Fibroblast of skin of right biceps (primary cell): Measurements from ENCODE around the gene GUK1.
"Not testable (repeated sequence)": the region's sequence is repeated elsewhere in the genome, so short reads cannot be mapped to it uniquely, and the experiment has no call there.

Experiments
- DNase-seq: peaks from one replicate; pipeline ENCODE4 v3.0.0-alpha.2; 2013

The GUK1 gene

GRCh38 chr1:228180271-228180958 lies 40.3 kb downstream of the GUK1 start:
- no peak for DNase-seq

- DNase-seq, result no peak
These were observed 41.0 kb downstream of the GUK1 start for GRCh38 chr1:228180959-228181644.

GRCh38 chr1:228181645-228182034 lies 41.6 kb downstream of the GUK1 start:
- no peak for DNase-seq

GRCh38 chr1:228182296-228183030 lies 42.4 kb downstream of the GUK1 start:
- no peak for DNase-seq

GRCh38 chr1:228184152-228184551 lies 44.1 kb downstream of the GUK1 start:
- DNase-seq, result no peak

GRCh38 chr1:228185641-228185965 lies 45.5 kb downstream of the GUK1 start:
- DNase-seq, result no peak

- DNase-seq, result not testable (repeated sequence)
These were observed 48.2 kb downstream of the GUK1 start for GRCh38 chr1:228188249-228188648.

- no peak for DNase-seq
These were observed 50.1 kb downstream of the GUK1 start for GRCh38 chr1:228190182-228190581.

- no peak for DNase-seq
These were observed 50.7 kb downstream of the GUK1 start for GRCh38 chr1:228190778-228191177.

GRCh38 chr1:228194436-228194835 lies 54.4 kb downstream of the GUK1 start:
- DNase-seq, result no peak

- DNase-seq, result no peak
These were observed 55.1 kb downstream of the GUK1 start for GRCh38 chr1:228194921-228195812.

- DNase-seq, result no peak
These were observed 57.6 kb downstream of the GUK1 start for GRCh38 chr1:228197555-228198147.
